Fibroblast of gingiva (primary cell): Measurements from ENCODE around the gene LPP.

Experiments used
- DNase-seq: peaks from one replicate; pipeline ENCODE4 v3.0.0-alpha.2; 2011; ENCODE audit warnings: low read depth

The LPP gene

GRCh38 chr3:188839187-188839695 lies 685.3 kb downstream of the LPP start:
- no peak for DNase-seq

DNA sequence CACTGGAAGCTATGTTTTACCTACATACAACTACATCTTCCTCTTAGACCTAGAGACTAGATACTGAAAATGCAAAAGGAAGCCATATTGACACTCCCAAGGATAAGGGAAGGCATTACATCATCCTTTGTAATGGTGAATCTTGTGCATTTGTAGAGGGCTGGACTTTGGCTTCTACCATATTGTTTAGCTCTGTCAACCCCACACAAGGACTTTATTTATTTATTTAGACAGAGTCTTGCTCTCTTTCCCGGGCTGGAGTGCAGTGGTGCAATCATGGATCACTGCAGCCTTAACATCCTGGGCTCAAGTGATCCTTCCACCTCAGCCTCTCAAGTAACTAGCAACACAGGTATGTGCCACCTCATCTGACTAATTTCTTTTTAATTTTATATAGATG lies 686.3 kb downstream of the LPP start:
- no peak for DNase-seq

GRCh38 chr3:188841906-188842305 lies 687.9 kb downstream of the LPP start:
- no peak for DNase-seq

DNA sequence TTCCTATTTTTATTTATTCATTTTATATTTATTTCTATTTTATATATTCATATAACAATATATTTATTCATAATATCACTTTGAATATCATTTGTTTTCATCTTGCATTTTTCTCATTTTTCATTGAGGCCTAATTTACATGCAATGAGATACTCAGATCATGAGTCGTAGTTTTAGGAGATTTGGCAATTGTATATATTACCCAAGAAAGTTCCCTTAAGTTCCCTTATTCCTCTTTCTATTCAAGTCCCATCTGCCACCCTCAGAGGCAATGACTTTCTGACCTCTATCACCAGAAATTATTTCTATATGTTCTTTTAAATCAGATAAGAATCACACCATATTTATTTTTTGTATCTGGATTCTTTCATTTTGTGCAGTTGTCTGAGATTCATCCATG lies 688.7 kb downstream of the LPP start:
- DNase-seq: peak; percentile 69

DNA sequence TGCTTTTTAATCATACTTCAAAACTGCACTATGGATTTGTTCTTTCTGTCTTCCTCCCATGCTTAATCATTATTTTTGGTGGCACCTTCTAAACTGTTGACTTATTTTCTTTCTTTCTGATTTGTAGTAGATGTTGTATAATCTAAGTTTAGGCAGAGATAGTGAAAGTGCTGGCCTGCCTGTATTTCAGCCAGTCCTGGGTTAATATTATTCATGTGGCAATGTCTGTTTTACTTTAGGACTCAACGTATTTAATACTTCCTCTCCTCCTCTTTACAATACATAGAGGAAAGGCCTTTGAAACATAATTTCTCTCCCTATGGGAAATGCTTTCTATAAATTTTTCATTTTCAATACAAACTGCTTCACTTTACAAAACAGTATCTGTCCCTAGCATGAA lies 690.1 kb downstream of the LPP start:
- DNase-seq: no peak

GRCh38 chr3:188845514-188845913 lies 691.6 kb downstream of the LPP start:
- no peak for DNase-seq

DNA sequence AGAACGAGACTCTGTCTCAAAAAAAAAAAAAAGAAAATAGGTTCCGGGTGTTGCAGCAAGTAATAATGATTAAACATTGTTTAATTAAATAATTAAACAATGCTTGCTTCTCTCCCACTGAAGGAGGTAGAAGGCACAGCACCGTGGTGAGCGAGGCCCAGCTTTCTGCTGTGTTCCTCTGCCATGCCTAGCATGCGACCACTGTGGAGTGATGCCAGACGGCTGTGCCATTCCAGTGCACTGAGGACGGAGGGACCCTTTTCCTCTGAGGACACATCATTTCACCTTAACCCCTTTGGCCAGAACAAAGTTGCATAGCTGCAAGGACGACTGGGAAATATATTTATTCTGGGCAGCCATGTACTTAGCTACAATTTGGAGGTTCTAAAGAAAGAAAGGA lies 695.0 kb downstream of the LPP start:
- DNase-seq: no peak

DNA sequence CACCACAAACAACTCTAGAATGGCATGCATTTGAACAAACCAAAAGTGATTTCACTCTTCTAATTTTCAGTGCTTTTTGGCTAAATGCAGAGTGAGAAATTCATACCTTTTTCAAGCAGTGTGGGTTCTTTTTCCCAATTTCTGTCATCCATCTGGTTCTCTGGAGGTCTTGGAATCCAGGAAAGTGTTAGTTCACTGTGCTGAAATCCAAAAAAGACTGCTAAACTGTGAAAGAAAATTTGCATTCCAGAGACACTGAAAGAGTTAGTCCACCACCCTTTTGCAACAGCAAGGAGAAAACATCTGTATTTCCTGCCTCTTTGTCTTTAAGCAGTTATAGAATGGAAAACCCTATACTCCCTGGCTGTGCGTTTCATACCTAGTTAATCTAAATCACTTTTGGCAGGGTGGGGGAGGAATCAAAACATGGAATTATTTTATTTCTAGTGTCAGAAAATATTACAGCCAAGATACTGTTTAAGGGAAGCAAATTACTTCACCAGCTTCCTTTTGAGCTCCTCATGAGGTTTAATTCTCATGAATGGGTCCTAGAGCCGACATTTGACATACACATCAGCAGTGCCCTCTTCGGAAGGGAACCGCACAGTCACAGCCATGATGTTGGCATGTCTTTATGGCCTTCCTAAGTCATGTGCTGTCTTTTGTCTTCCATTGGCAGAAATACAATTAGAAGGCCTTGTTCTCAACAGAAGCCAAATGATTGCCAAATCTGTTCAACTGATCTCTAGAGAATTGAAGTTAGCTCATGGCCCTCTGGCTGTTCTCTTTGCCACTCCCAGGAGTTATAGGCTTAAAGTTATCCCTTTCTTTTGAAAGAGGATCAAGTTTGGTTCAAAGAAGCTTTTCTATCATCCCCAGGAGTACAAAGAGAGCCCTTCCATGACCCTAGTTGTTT lies 700.2 kb downstream of the LPP start:
- peak; percentile 98 for DNase-seq

- DNase-seq: peak; percentile 71
These were observed 700.8 kb downstream of the LPP start for GRCh38 chr3:188854772-188855149.

- DNase-seq: no peak
These were observed 701.7 kb downstream of the LPP start for GRCh38 chr3:188855675-188856074.

DNA sequence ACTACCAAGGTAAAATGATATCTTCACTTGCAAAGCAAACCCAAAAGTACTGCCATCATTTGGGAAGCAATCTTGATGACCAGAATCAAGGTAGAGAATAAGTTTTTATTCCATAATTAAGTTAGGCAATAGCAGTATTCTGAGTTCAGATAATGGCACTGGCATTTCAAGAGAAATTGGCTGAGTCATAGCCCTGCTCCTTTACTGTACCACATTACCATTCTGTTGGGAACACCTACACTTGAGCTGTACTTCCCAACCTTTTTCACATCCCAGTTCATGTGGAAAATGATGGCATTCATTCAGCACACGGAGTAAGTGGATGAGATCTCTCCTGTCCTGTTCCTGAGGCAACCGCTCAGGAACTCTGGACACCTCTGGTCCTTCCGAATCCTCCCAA lies 706.2 kb downstream of the LPP start:
- DNase-seq: peak; percentile 18

DNA sequence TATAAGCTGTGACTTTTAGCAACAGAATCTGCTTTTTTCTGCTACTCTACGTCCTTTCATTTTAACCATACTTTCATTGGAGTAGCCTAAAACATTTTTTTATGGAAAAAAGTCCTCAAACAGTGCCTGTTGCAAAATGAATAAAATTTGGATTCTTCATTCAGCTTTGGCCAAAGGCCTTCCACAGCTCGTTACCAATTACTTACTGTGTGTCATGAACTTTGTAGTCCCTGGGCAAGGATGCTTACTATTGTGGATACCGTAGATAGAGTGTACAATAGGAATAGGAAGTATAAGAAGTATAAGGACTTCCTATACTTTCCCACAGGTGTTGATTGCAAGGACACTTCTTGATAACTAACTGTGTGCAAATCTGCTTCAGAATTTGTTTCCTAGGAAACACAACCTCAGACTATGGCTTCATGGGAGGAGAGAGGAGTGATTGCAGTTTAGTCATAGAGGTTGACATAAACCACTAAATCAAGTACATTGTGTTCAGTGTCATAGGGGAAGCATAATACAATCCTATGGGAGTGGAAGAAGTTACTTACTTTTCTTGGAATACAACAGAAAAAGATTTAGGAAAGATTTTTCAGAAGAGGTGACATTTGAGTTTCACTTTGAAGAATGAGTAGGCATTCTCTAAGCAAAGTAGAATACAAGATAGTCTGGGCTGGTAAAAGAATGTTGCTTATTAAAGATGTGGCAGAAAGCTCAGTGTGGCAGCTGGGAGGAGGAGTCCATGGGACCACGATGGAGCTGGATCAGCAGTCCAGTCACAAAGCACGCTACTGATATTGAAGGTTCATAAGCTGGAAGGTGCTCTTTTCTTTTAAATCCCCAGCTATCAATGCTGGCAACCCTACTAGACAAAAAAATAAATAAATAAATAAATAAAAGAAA lies 708.1 kb downstream of the LPP start:
- DNase-seq: peak; percentile 55

GRCh38 chr3:188863999-188864406 lies 710.0 kb downstream of the LPP start:
- DNase-seq: peak; percentile 93

GRCh38 chr3:188867691-188868265 lies 713.8 kb downstream of the LPP start:
- DNase-seq: no peak

- no peak for DNase-seq
These were observed 714.8 kb downstream of the LPP start for GRCh38 chr3:188868803-188869202.

- DNase-seq: no peak
These were observed 715.7 kb downstream of the LPP start for GRCh38 chr3:188869628-188870027.

GRCh38 chr3:188870431-188870830 lies 716.5 kb downstream of the LPP start:
- no peak for DNase-seq

- no peak for DNase-seq
These were observed 720.6 kb downstream of the LPP start for GRCh38 chr3:188874576-188874975.

DNA sequence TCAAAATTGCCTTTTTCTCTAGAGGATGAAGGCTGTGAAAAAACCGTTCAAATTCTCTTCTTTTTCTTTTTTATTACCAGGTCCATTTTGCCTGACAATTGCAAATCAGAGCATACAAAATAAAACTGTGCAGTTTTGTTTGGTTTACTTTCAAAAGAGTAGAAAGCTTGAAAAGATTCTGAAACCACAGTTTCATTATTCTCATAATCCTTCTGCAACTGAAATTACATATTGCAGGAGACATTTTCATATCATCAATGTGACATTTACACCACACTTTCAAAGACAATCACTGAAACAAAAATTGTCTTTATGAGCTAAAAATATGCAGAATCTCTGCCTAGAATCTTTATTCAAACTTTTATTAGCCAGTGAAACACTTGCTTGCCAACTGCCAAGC lies 721.5 kb downstream of the LPP start:
- no peak for DNase-seq

- no peak for DNase-seq
These were observed 722.4 kb downstream of the LPP start for GRCh38 chr3:188876370-188876769.

DNA sequence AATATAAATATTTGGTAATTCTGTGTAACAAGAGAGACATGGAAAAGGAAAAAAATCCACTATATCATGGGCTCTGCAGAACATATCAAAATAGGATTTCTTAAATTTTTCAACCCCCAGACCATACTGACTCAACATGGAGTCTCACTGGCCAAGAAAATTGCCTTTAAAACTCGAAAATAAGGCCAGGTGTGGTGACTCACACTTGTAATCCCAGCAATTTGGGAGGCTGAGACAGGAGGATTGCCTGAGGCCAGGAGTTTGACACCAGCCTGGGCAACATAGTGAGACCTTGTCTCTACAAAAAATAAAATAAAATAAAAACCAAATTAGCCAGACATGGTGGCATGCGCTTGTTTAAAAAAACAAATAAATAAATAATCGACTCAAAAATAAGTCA lies 723.4 kb downstream of the LPP start:
- no peak for DNase-seq

GRCh38 chr3:188878076-188878475 lies 724.1 kb downstream of the LPP start:
- no peak for DNase-seq
